H9 (cell line): ENCODE results near the gene NCAPG. TPM values are rescaled to one million over a fixed set of nuclear protein-coding genes. Genes with fewer than 3 reads are reported as not detected.

Experiments used
- DNase-seq: peaks from one replicate; pipeline ENCODE4 v3.0.0-alpha.2; 2017
- H2AFZ ChIP-seq: one replicate; pipeline ENCODE4 v1.6.1; 2013; ENCODE audit warnings: mild to moderate bottlenecking, low read length, control low read depth, moderate library complexity
- H2AK5ac ChIP-seq: 2 replicates; pipeline ENCODE4 v1.6.1; 2013; ENCODE audit warnings: low read length, control low read depth, mixed read lengths; ENCODE audit not compliant: insufficient read length
- H2BK120ac ChIP-seq: one replicate; pipeline ENCODE4 v1.6.1; 2013; ENCODE audit warnings: low read depth, mild to moderate bottlenecking, low read length, control low read depth, inconsistent platforms; ENCODE audit not compliant: poor library complexity, severe bottlenecking
- H2BK12ac ChIP-seq: 2 replicates; pipeline ENCODE4 v1.6.1; 2013; ENCODE audit warnings: low read length, control low read depth, mixed read lengths, low read depth; ENCODE audit not compliant: insufficient read length
- H2BK15ac ChIP-seq: 2 replicates; pipeline ENCODE4 v1.6.1; 2013; ENCODE audit warnings: low read depth, low read length, control low read depth
- H2BK20ac ChIP-seq: one replicate; pipeline ENCODE4 v1.6.1; 2013; ENCODE audit warnings: low read depth, mild to moderate bottlenecking, low read length, control low read depth, inconsistent platforms; ENCODE audit not compliant: poor library complexity, severe bottlenecking
- H2BK5ac ChIP-seq: 2 replicates; pipeline ENCODE4 v1.6.1; 2013; ENCODE audit warnings: low read length, control low read depth, mixed read lengths; ENCODE audit not compliant: insufficient read length
- H3K14ac ChIP-seq: 2 replicates; pipeline ENCODE4 v1.6.1; 2013; ENCODE audit warnings: low read length, control low read depth; ENCODE audit not compliant: insufficient read depth
- H3K18ac ChIP-seq: 2 replicates; pipeline ENCODE4 v1.6.1; 2013; ENCODE audit warnings: low read depth, mild to moderate bottlenecking, mixed read lengths, low read length, control low read depth; ENCODE audit not compliant: insufficient read length
- H3K23ac ChIP-seq: 2 replicates; pipeline ENCODE4 v1.6.1; 2013; ENCODE audit warnings: low read length, control low read depth, mixed read lengths, low read depth; ENCODE audit not compliant: insufficient read length
- H3K23me2 ChIP-seq: 2 replicates; pipeline ENCODE4 v1.6.1; 2013; ENCODE audit warnings: low read depth, mild to moderate bottlenecking, mixed read lengths, low read length, control low read depth; ENCODE audit not compliant: insufficient read length, poor library complexity, severe bottlenecking
- H3K27ac ChIP-seq: 2 replicates; pipeline ENCODE4 v1.5.1; 2013; ENCODE audit warnings: low read length, control low read depth, mixed read lengths, low read depth; ENCODE audit not compliant: insufficient read length
- H3K27me3 ChIP-seq: 2 replicates; pipeline ENCODE4 v1.6.1; 2013; ENCODE audit warnings: low read length, control low read depth, inconsistent platforms; ENCODE audit not compliant: insufficient read depth
- H3K4ac ChIP-seq: 2 replicates; pipeline ENCODE4 v1.6.1; 2013; ENCODE audit warnings: low read depth, mild to moderate bottlenecking, control low read depth, inconsistent platforms, low read length, moderate library complexity
- H3K4me1 ChIP-seq: 2 replicates; pipeline ENCODE4 v1.6.1; 2013; ENCODE audit warnings: low read length, control low read depth, inconsistent platforms; ENCODE audit not compliant: insufficient read depth
- H3K4me2 ChIP-seq: 2 replicates; pipeline ENCODE4 v1.6.1; 2013; ENCODE audit warnings: low read length, control low read depth, mixed read lengths; ENCODE audit not compliant: insufficient read length, insufficient read depth
- H3K56ac ChIP-seq: 2 replicates; pipeline ENCODE4 v1.6.1; 2013; ENCODE audit warnings: low read depth, mild to moderate bottlenecking, mixed read lengths, low read length, control low read depth; ENCODE audit not compliant: insufficient read length
- H3K79me1 ChIP-seq: 2 replicates; pipeline ENCODE4 v1.6.1; 2013; ENCODE audit warnings: low read depth, mild to moderate bottlenecking, moderate library complexity, low read length, control low read depth, inconsistent platforms; ENCODE audit not compliant: insufficient read depth, poor library complexity, severe bottlenecking
- H3K79me2 ChIP-seq: 2 replicates; pipeline ENCODE4 v1.6.1; 2013; ENCODE audit warnings: low read length, control low read depth, inconsistent platforms; ENCODE audit not compliant: insufficient read depth
- H3K9ac ChIP-seq: 2 replicates; pipeline ENCODE4 v1.6.1; 2013; ENCODE audit warnings: low read length, control low read depth, mixed read lengths; ENCODE audit not compliant: insufficient read length; ENCODE audit errors: extremely low read depth
- H3K9me3 ChIP-seq: one replicate; pipeline ENCODE4 v1.6.1; 2013; ENCODE audit warnings: low read depth, low read length, inconsistent platforms; ENCODE audit not compliant: control insufficient read depth
- H3T11ph ChIP-seq: one replicate; pipeline ENCODE4 v1.6.1; 2013; ENCODE audit warnings: mild to moderate bottlenecking, low read length, control low read depth, inconsistent platforms
- H4K20me1 ChIP-seq: one replicate; pipeline ENCODE4 v1.6.1; 2013; ENCODE audit not compliant: control insufficient read depth, insufficient read length, insufficient read depth
- H4K5ac ChIP-seq: 2 replicates; pipeline ENCODE4 v1.6.1; 2013; ENCODE audit warnings: low read depth, mild to moderate bottlenecking, mixed read lengths, low read length, control low read depth; ENCODE audit not compliant: insufficient read length
- H4K8ac ChIP-seq: replicated peaks from 2 replicates; pipeline ENCODE4 v1.6.1; 2013; ENCODE audit warnings: low read length, control low read depth, mixed read lengths, low read depth; ENCODE audit not compliant: insufficient read length
- H4K91ac ChIP-seq: 2 replicates; pipeline ENCODE4 v1.6.1; 2013; ENCODE audit warnings: low read depth, mild to moderate bottlenecking, moderate library complexity, mixed read lengths, low read length, control low read depth; ENCODE audit not compliant: insufficient read length
- H3K27ac Mint-ChIP-seq, 3 experiments: 2 replicates in 2 of 3; 3 replicates in 1 of 3; pipeline ENCODE4 v1.8.0; 2020 to 2021; ENCODE audit warnings: mixed read lengths in 3 of 3, mild to moderate bottlenecking in 1 of 3, moderate library complexity in 1 of 3
- H3K27me3 Mint-ChIP-seq: 2 replicates; pipeline ENCODE4 v1.8.0; 2021; ENCODE audit warnings: low read depth, mild to moderate bottlenecking, moderate library complexity, mixed read lengths
- H3K36me3 Mint-ChIP-seq, 3 experiments: 2 replicates in 2 of 3; 3 replicates in 1 of 3; pipeline ENCODE4 v1.8.0; 2020 to 2021; ENCODE audit warnings: low read depth in 3 of 3, mixed read lengths in 3 of 3; ENCODE audit not compliant: insufficient read depth in 1 of 3
- H3K4me1 Mint-ChIP-seq, 2 experiments: 2 replicates each; pipeline ENCODE4 v1.8.0; 2020; ENCODE audit warnings: mixed read lengths in 2 of 2
- H3K4me3 Mint-ChIP-seq, 2 experiments: 2 replicates in 1 of 2; 3 replicates in 1 of 2; pipeline ENCODE4 v1.8.0; 2020 to 2021; ENCODE audit warnings: mild to moderate bottlenecking in 2 of 2, mixed read lengths in 2 of 2, moderate library complexity in 1 of 2
- H3K9me3 Mint-ChIP-seq, 2 experiments: 2 replicates in 1 of 2; 3 replicates in 1 of 2; pipeline ENCODE4 v1.8.0; 2020; ENCODE audit warnings: mild to moderate bottlenecking in 2 of 2, mixed read lengths in 2 of 2, moderate library complexity in 1 of 2
- CTCF ChIP-seq: fragments of 200-600 bp; sonication (generic); conservative IDR thresholded peaks from 3 replicates; pipeline ENCODE4 v1.8.0; 2021; ENCODE audit warnings: antibody characterized with exemption, mild to moderate bottlenecking
- total RNA-seq: library from RNA; stranded (reverse); gene quantifications from 2 replicates; pipeline ENCODE4 v1.2.1, GENCODE V29; 2021

NCAPG gene
- total RNA-seq, 1 experiment from 2014 or later, result 48.8 TPM

GRCh38 chr4:17788956-17789355, 21.8 kb upstream of the NCAPG start:
- H3K56ac ChIP-seq, result no peak overlapping the region

More at GRCh38 chr4:17788956-17789355, 21.8 kb upstream of the NCAPG start:
- Histone ChIP-seq H2AK5ac (no peak overlapping the region), H2BK20ac (no peak overlapping the region), H3K9ac (no peak overlapping the region), H4K20me1 (no peaks in the 10 kb centered on the region), H3T11ph (no peak overlapping the region), H3K18ac (no peak overlapping the region), H3K79me1 (no peaks in the 10 kb centered on the region), H2BK12ac (no peak overlapping the region), H4K8ac (no peak overlapping the region), H3K14ac (no peak overlapping the region), H2BK120ac (no peak overlapping the region), H4K5ac (no peak overlapping the region), H3K4me2 (no peak overlapping the region), H3K4me1 (no peaks in the 10 kb centered on the region), H3K27me3 (no peaks in the 10 kb centered on the region), H4K91ac (no peak overlapping the region), H3K27ac (no peak overlapping the region), H2BK5ac (no peak overlapping the region), H3K23ac (no peak overlapping the region), H3K4ac (no peak overlapping the region), H3K23me2 (no peaks in the 10 kb centered on the region), H3K9me3 (no peaks in the 10 kb centered on the region), H3K79me2 (no peaks in the 10 kb centered on the region), H2AFZ (no peak overlapping the region), H2BK15ac (no peak overlapping the region)
- H3K27me3 Mint-ChIP-seq, result peaks cover 2% of the 10 kb centered on the region; the same call in 1 of the 2 replicates
- H3K27ac Mint-ChIP-seq, result no peak overlapping the region
- no peak for DNase-seq
- no peaks in the 10 kb centered on the region; a peak in 1 of 5 replicates for H3K9me3 Mint-ChIP-seq
- peaks cover 9 to 18% (median 12%) of the 10 kb centered on the region in 3 experiments; a peak in 6 of 7 replicates for H3K36me3 Mint-ChIP-seq
- no peaks in the 10 kb centered on the region for H3K4me1 Mint-ChIP-seq
- no peak for TF ChIP-seq CTCF
- no peak overlapping the region for H3K4me3 Mint-ChIP-seq
